Measurements from ENCODE around the gene TMEM184A.

DNA sequence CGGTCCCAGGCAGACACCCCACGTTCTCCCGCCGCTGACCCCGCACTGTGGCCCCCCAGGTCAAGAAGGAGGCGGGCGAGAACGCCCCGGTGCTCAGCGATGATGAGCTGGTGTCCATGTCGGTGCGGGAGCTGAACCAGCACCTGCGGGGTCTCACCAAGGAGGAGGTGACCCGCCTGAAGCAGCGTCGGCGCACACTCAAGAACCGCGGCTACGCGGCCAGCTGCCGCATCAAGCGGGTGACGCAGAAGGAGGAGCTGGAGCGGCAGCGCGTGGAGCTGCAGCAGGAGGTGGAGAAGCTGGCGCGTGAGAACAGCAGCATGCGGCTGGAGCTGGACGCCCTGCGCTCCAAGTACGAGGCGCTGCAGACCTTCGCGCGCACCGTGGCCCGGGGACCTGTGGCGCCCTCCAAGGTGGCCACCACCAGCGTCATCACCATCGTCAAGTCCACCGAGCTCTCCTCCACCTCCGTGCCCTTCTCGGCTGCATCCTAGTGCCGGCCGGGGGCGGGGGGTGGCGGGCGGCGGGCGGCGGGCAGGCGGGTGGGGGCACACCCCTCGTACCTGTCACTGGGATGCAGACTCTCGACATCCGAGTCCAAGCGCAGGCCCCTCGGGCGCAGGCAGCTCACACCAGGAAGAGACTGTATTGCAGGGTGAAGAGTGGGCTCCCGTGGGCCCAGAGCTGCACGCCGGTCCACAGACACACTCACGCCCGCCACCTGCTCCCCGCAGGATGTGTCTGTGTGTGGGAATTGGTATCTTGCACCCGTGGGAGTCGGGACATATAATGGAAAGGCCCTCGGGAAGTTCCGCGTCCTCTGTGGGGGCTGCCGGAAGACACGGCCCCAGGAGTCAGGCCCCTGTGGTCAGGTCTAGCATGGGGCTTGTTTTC is 15.9 kb downstream of the TMEM184A start:
- no peak for TF ChIP-seq POLR2A (IDR thresholded peaks at IDR 0.05; ENCODE audit: low read length)
- no peak for TF ChIP-seq GATA1 (IDR thresholded peaks at IDR 0.05; ENCODE audit: low read depth, low read length)

Data from erythroblast (primary cell).